Dendritic cell treated with granulocyte-macrophage colony-stimulating factor and Interleukin-4, amounts not matched to agents 40 ng/mL and 50 ng/mL, for 4 days (primary cell): ENCODE results near the gene DECR2.
"Not testable (repeated sequence)": the region's sequence is repeated elsewhere in the genome, so short reads cannot be mapped to it uniquely, and the experiment has no call there.

ENCODE experiments used
- H3K27ac Mint-ChIP-seq: one replicate; pipeline ENCODE4 v1.8.0; 2022; ENCODE audit warnings: mild to moderate bottlenecking, mixed read lengths
- H3K27me3 Mint-ChIP-seq: one replicate; pipeline ENCODE4 v1.8.0; 2022; ENCODE audit warnings: mild to moderate bottlenecking, mixed read lengths
- H3K36me3 Mint-ChIP-seq: one replicate; pipeline ENCODE4 v1.8.0; 2022; ENCODE audit warnings: low read depth, mixed read lengths
- H3K4me1 Mint-ChIP-seq: one replicate; pipeline ENCODE4 v1.8.0; 2022; ENCODE audit warnings: low read depth, mixed read lengths
- H3K4me3 Mint-ChIP-seq: one replicate; pipeline ENCODE4 v1.8.0; 2022; ENCODE audit warnings: mild to moderate bottlenecking, moderate library complexity, mixed read lengths
- H3K9me3 Mint-ChIP-seq: one replicate; pipeline ENCODE4 v1.8.0; 2022; ENCODE audit warnings: mixed read lengths
- intact Hi-C: fragments of 100-400 bp; cut with micrococcal nuclease; formaldehyde crosslinking; loops from one replicate; pipeline ENCODE4 v1.15.0; 2022

Gene DECR2

GRCh38 chr16:371515-372301 lies 30.0 kb upstream of the DECR2 start:
- no peaks in the 10 kb centered on the region for H3K27me3 Mint-ChIP-seq

GRCh38 chr16:372302-372983 lies 29.2 kb upstream of the DECR2 start:
- intact Hi-C loops, result no loop called here
- H3K36me3 Mint-ChIP-seq, result peaks cover 90% of the 10 kb centered on the region
- H3K4me3 Mint-ChIP-seq, result no peak overlapping the region
- peak overlapping the region; percentile 12 for H3K27ac Mint-ChIP-seq
- peaks cover 35% of the 10 kb centered on the region for H3K4me1 Mint-ChIP-seq
- H3K27me3 Mint-ChIP-seq, result no peaks in the 10 kb centered on the region
- H3K9me3 Mint-ChIP-seq, result no peaks in the 10 kb centered on the region

More at GRCh38 chr16:371515-372301, 30.0 kb upstream of the DECR2 start:
- Mint-ChIP-seq H3K27ac (peak overlapping the region; percentile 83), H3K4me1 (peaks cover 35% of the 10 kb centered on the region), H3K9me3 (no peaks in the 10 kb centered on the region), H3K4me3 (no peak overlapping the region), H3K36me3 (peaks cover 90% of the 10 kb centered on the region)
- intact Hi-C loops, result no loop called here

- Mint-ChIP-seq H3K27ac (peak overlapping the region; percentile 12), H3K27me3 (no peaks in the 10 kb centered on the region), H3K4me1 (peaks cover 35% of the 10 kb centered on the region), H3K4me3 (no peak overlapping the region), H3K36me3 (peaks cover 87% of the 10 kb centered on the region), H3K9me3 (no peaks in the 10 kb centered on the region)
- intact Hi-C loops, result no loop called here
Measured at GRCh38 chr16:373020-373598, 28.6 kb upstream of the DECR2 start.

- Mint-ChIP-seq H3K4me3 (no peak overlapping the region), H3K27ac (no peak overlapping the region), H3K9me3 (no peaks in the 10 kb centered on the region), H3K4me1 (peaks cover 32% of the 10 kb centered on the region), H3K27me3 (no peaks in the 10 kb centered on the region), H3K36me3 (peaks cover 78% of the 10 kb centered on the region)
- intact Hi-C loops, result no loop called here
Measured at GRCh38 chr16:373848-374615, 27.7 kb upstream of the DECR2 start.

GRCh38 chr16:374616-374926 lies 27.1 kb upstream of the DECR2 start:
- peaks cover 30% of the 10 kb centered on the region for H3K4me1 Mint-ChIP-seq
- intact Hi-C loops, result no loop called here
- H3K27me3 Mint-ChIP-seq, result no peaks in the 10 kb centered on the region
- no peak overlapping the region for H3K4me3 Mint-ChIP-seq
- peaks cover 73% of the 10 kb centered on the region for H3K36me3 Mint-ChIP-seq
- H3K9me3 Mint-ChIP-seq, result no peaks in the 10 kb centered on the region
- no peak overlapping the region for H3K27ac Mint-ChIP-seq

GRCh38 chr16:375212-375611 lies 26.5 kb upstream of the DECR2 start:
- intact Hi-C loops, result no loop called here
- Mint-ChIP-seq H3K9me3 (no peaks in the 10 kb centered on the region), H3K36me3 (peaks cover 76% of the 10 kb centered on the region), H3K27me3 (no peaks in the 10 kb centered on the region), H3K4me3 (no peak overlapping the region), H3K27ac (no peak overlapping the region), H3K4me1 (peaks cover 31% of the 10 kb centered on the region)

- H3K27ac Mint-ChIP-seq, result no peak overlapping the region
- H3K4me1 Mint-ChIP-seq, result peaks cover 26% of the 10 kb centered on the region
- no peaks in the 10 kb centered on the region for H3K9me3 Mint-ChIP-seq
- H3K27me3 Mint-ChIP-seq, result no peaks in the 10 kb centered on the region
- intact Hi-C loops, result no loop called here
- H3K36me3 Mint-ChIP-seq, result peaks cover 73% of the 10 kb centered on the region
- no peak overlapping the region for H3K4me3 Mint-ChIP-seq
Measured at GRCh38 chr16:375927-376816, 25.5 kb upstream of the DECR2 start.

- Mint-ChIP-seq H3K4me1 (peaks cover 19% of the 10 kb centered on the region), H3K9me3 (no peaks in the 10 kb centered on the region), H3K27me3 (no peaks in the 10 kb centered on the region), H3K27ac (no peak overlapping the region), H3K36me3 (peaks cover 67% of the 10 kb centered on the region), H3K4me3 (no peak overlapping the region)
- intact Hi-C loops, result no loop called here
Measured at GRCh38 chr16:376817-377418, 24.8 kb upstream of the DECR2 start.

- H3K9me3 Mint-ChIP-seq, result no peaks in the 10 kb centered on the region
- H3K27ac Mint-ChIP-seq, result no peak overlapping the region
- peaks cover 19% of the 10 kb centered on the region for H3K4me1 Mint-ChIP-seq
- intact Hi-C loops, result no loop called here
- H3K27me3 Mint-ChIP-seq, result no peaks in the 10 kb centered on the region
- no peak overlapping the region for H3K4me3 Mint-ChIP-seq
- peaks cover 61% of the 10 kb centered on the region for H3K36me3 Mint-ChIP-seq
Measured at GRCh38 chr16:377419-377951, 24.2 kb upstream of the DECR2 start.

- intact Hi-C loops, H3K27me3 Mint-ChIP-seq, H3K9me3 Mint-ChIP-seq, H3K4me3 Mint-ChIP-seq, H3K27ac Mint-ChIP-seq: not testable (repeated sequence)
- H3K36me3 Mint-ChIP-seq, result peaks cover 56% of the 10 kb centered on the region
- peaks cover 27% of the 10 kb centered on the region for H3K4me1 Mint-ChIP-seq
Measured at GRCh38 chr16:378113-378820, 23.4 kb upstream of the DECR2 start.

GRCh38 chr16:378821-379182 lies 22.9 kb upstream of the DECR2 start:
- H3K4me3 Mint-ChIP-seq, result no peak overlapping the region
- peaks cover 54% of the 10 kb centered on the region for H3K36me3 Mint-ChIP-seq
- no peak overlapping the region for H3K27ac Mint-ChIP-seq
- no peaks in the 10 kb centered on the region for H3K9me3 Mint-ChIP-seq
- intact Hi-C loops, result no loop called here
- peaks cover 6% of the 10 kb centered on the region for H3K27me3 Mint-ChIP-seq
- H3K4me1 Mint-ChIP-seq, result peaks cover 32% of the 10 kb centered on the region

GRCh38 chr16:379183-379960 lies 22.3 kb upstream of the DECR2 start:
- Mint-ChIP-seq H3K36me3 (peaks cover 49% of the 10 kb centered on the region), H3K27me3 (peaks cover 6% of the 10 kb centered on the region), H3K4me3 (no peak overlapping the region), H3K27ac (peak overlapping the region; percentile 22), H3K4me1 (peaks cover 38% of the 10 kb centered on the region), H3K9me3 (no peaks in the 10 kb centered on the region)
- intact Hi-C loops, result no loop called here
